Measurements from ENCODE around the gene DYNC2H1.

GRCh38 chr11:103175461-103176129 is 66.4 kb downstream of the DYNC2H1 start:
- TF ChIP-seq CTCF (conservative IDR thresholded peaks at IDR 0.05; ENCODE audit: low read depth, low read length): no peak
- no peak for TF ChIP-seq EZH2 (IDR thresholded peaks at IDR 0.05; ENCODE audit: borderline replicate concordance, low read depth, low read length, poor library complexity, severe bottlenecking)

Measured in A673 (cell line).